ENCODE results near the gene KATNB1. TPM values are rescaled to one million over a fixed set of nuclear protein-coding genes. Genes with fewer than 3 reads are reported as not detected.

Gene KATNB1
- polyA plus RNA-seq, 1 experiment, result 10.7 TPM

- peaks cover 39% of the 10 kb centered on the region for H3K27me3 ChIP-seq (ENCODE audit: control insufficient read depth, insufficient read depth, low read length)
- ChIA-PET CTCF (no interaction called here), POLR2A (no interaction called here)
- no peaks in the 10 kb centered on the region for H3K9me3 ChIP-seq (ENCODE audit: control insufficient read depth, insufficient read depth, low read length)
- H3K27ac ChIP-seq (ENCODE audit: low read depth, low read length), result no peak overlapping the region
- no peak for DNase-seq (ENCODE audit: low read depth, low spot score)
- H3K4me3 ChIP-seq (ENCODE audit: low read depth, low read length), result no peak overlapping the region
- TF ChIP-seq, protein P1, sequence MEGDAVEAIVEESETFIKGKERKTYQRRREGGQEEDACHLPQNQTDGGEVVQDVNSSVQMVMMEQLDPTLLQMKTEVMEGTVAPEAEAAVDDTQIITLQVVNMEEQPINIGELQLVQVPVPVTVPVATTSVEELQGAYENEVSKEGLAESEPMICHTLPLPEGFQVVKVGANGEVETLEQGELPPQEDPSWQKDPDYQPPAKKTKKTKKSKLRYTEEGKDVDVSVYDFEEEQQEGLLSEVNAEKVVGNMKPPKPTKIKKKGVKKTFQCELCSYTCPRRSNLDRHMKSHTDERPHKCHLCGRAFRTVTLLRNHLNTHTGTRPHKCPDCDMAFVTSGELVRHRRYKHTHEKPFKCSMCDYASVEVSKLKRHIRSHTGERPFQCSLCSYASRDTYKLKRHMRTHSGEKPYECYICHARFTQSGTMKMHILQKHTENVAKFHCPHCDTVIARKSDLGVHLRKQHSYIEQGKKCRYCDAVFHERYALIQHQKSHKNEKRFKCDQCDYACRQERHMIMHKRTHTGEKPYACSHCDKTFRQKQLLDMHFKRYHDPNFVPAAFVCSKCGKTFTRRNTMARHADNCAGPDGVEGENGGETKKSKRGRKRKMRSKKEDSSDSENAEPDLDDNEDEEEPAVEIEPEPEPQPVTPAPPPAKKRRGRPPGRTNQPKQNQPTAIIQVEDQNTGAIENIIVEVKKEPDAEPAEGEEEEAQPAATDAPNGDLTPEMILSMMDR (IDR thresholded peaks at IDR 0.05; ENCODE audit: low read depth, low read length), result no peak
Measured at GRCh38 chr16:57704905-57705852, 30.4 kb upstream of the KATNB1 start.

DNA sequence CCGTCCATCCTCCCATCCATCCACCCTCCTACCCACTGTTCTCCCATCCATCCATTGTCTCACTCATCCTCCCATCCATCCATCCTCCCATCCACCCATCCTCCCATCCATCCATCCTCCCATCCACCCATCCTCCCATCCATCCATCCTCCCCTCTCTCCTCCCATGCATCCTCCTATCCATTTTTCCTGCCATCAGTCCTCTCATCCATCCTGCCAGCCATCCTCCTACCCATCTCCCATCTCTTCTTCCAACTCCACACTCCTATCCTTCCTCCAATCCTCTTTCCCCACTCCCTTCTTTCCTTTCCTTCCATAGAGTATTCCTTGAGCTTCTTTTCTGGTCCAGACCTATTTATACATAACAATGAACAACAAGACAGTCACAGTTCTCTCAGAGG lies 28.9 kb upstream of the KATNB1 start:
- Histone ChIP-seq H3K27me3 (ENCODE audit: control insufficient read depth, insufficient read depth, low read length) (peaks cover 47% of the 10 kb centered on the region), H3K9me3 (ENCODE audit: control insufficient read depth, insufficient read depth, low read length) (no peaks in the 10 kb centered on the region), H3K4me3 (ENCODE audit: low read depth, low read length) (no peak overlapping the region), H3K27ac (ENCODE audit: low read depth, low read length) (no peak overlapping the region)
- TF ChIP-seq, protein P1 (IDR thresholded peaks at IDR 0.05; ENCODE audit: low read depth, low read length), result no peak
- ChIA-PET CTCF (no interaction called here), POLR2A (no interaction called here)
- DNase-seq (ENCODE audit: low read depth, low spot score), result no peak

DNA sequence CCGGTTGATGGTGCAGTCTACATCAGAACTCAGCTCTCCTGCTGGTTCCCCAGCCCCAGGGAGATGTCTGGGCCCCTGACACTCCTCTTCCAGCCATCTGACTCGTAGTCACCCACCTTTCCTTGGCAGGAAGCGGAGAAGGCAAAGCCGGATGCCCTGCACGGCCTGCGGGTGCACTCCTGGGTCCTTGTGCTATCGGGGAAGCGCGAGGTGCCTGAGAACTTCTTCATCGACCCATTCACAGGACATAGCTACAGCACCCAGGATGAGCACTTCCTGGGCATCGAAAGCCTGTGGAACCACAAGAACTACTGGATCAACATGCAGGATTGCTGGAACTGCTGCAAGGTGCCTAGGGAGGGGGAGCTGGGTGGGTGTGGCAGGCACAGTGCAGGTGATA lies 28.2 kb upstream of the KATNB1 start:
- TF ChIP-seq, protein P1 (IDR thresholded peaks at IDR 0.05; ENCODE audit: low read depth, low read length), result no peak
- no peak overlapping the region for H3K4me3 ChIP-seq (ENCODE audit: low read depth, low read length)
- H3K27ac ChIP-seq (ENCODE audit: low read depth, low read length), result no peak overlapping the region
- no peak for DNase-seq (ENCODE audit: low read depth, low spot score)
- no peaks in the 10 kb centered on the region for H3K9me3 ChIP-seq (ENCODE audit: control insufficient read depth, insufficient read depth, low read length)
- H3K27me3 ChIP-seq (ENCODE audit: control insufficient read depth, insufficient read depth, low read length), result peaks cover 49% of the 10 kb centered on the region
- ChIA-PET POLR2A (no interaction called here), CTCF (no interaction called here)

- CTCF ChIA-PET, result no interaction called here
Measured at GRCh38 chr16:57708168-57708567, 27.4 kb upstream of the KATNB1 start.

GRCh38 chr16:57709663-57710062 lies 25.9 kb upstream of the KATNB1 start:
- DNase-seq (ENCODE audit: low read depth, low spot score), result no peak
- Histone ChIP-seq H3K27ac (ENCODE audit: low read depth, low read length) (no peak overlapping the region), H3K9me3 (ENCODE audit: control insufficient read depth, insufficient read depth, low read length) (no peaks in the 10 kb centered on the region), H3K27me3 (ENCODE audit: control insufficient read depth, insufficient read depth, low read length) (peaks cover 40% of the 10 kb centered on the region), H3K4me3 (ENCODE audit: low read depth, low read length) (no peak overlapping the region)
- TF ChIP-seq, protein P1 (IDR thresholded peaks at IDR 0.05; ENCODE audit: low read depth, low read length), result no peak
- ChIA-PET POLR2A (no interaction called here), CTCF (interaction anchor here (0.7 kb wide), 2 partner anchors 110 to 237 kb away, joined by 4 read pairs; no protein-coding TSS in a partner anchor)

More at GRCh38 chr16:57708168-57708567, 27.4 kb upstream of the KATNB1 start:
- Histone ChIP-seq H3K27ac (ENCODE audit: low read depth, low read length) (no peak overlapping the region), H3K27me3 (ENCODE audit: control insufficient read depth, insufficient read depth, low read length) (peaks cover 45% of the 10 kb centered on the region), H3K9me3 (ENCODE audit: control insufficient read depth, insufficient read depth, low read length) (no peaks in the 10 kb centered on the region), H3K4me3 (ENCODE audit: low read depth, low read length) (no peak overlapping the region)
- TF ChIP-seq, protein P1 (IDR thresholded peaks at IDR 0.05; ENCODE audit: low read depth, low read length), result no peak
- POLR2A ChIA-PET, result no interaction called here
- DNase-seq (ENCODE audit: low read depth, low spot score), result no peak
